LHCN-M2 (cell line): ENCODE data around the gene FADS2. TPM values are rescaled to one million over a fixed set of nuclear protein-coding genes. Genes with fewer than 3 reads are reported as not detected.
"Not testable (repeated sequence)": the region's sequence is repeated elsewhere in the genome, so short reads cannot be mapped to it uniquely, and the experiment has no call there.

Experiments used
- DNase-seq: peaks from one replicate; pipeline ENCODE4 v3.0.0-alpha.2; 2012; ENCODE audit warnings: low read depth
- total RNA-seq: library from RNA; depleted of rRNA; stranded (reverse); fragments of >200 nt; gene quantifications from 2 replicates; pipeline ENCODE4 v1.2.3, GENCODE V29; 2014

FADS2 gene
- total RNA-seq, 1 experiment from 2014 or later, result 45.5 TPM

- no peak for DNase-seq
These were observed 40.7 kb downstream of the FADS2 start for GRCh38 chr11:61868571-61869428.

- DNase-seq, result no peak
These were observed 41.3 kb downstream of the FADS2 start for GRCh38 chr11:61869429-61869707.

- DNase-seq, result no peak
These were observed 41.8 kb downstream of the FADS2 start for GRCh38 chr11:61869708-61870451.

- peak; percentile 37 for DNase-seq
These were observed 42.5 kb downstream of the FADS2 start for GRCh38 chr11:61870541-61871031.

GRCh38 chr11:61871158-61871597 is 43.1 kb downstream of the FADS2 start:
- peak; percentile 74 for DNase-seq

GRCh38 chr11:61872935-61873565 is 45.0 kb downstream of the FADS2 start:
- no peak for DNase-seq

GRCh38 chr11:61873588-61874376 is 45.7 kb downstream of the FADS2 start:
- no peak for DNase-seq

GRCh38 chr11:61874377-61874809 is 46.3 kb downstream of the FADS2 start:
- DNase-seq, result no peak

GRCh38 chr11:61874853-61875252 is 46.8 kb downstream of the FADS2 start:
- DNase-seq, result no peak

GRCh38 chr11:61875698-61876097 is 47.6 kb downstream of the FADS2 start:
- DNase-seq, result no peak

- no peak for DNase-seq
These were observed 51.1 kb downstream of the FADS2 start for GRCh38 chr11:61879152-61879551.

- no peak for DNase-seq
These were observed 51.9 kb downstream of the FADS2 start for GRCh38 chr11:61880031-61880430.

- DNase-seq, result no peak
These were observed 52.4 kb downstream of the FADS2 start for GRCh38 chr11:61880454-61880853.

GRCh38 chr11:61881397-61881796 is 53.3 kb downstream of the FADS2 start:
- DNase-seq, result no peak

- not testable (repeated sequence) for DNase-seq
These were observed 54.2 kb downstream of the FADS2 start for GRCh38 chr11:61882267-61882666.

- DNase-seq, result no peak
These were observed 54.8 kb downstream of the FADS2 start for GRCh38 chr11:61882879-61883278.

GRCh38 chr11:61883327-61883726 is 55.2 kb downstream of the FADS2 start:
- DNase-seq, result no peak

- no peak for DNase-seq
These were observed 55.8 kb downstream of the FADS2 start for GRCh38 chr11:61883947-61884346.

GRCh38 chr11:61885166-61885778 is 57.2 kb downstream of the FADS2 start:
- peak; percentile 68 for DNase-seq

GRCh38 chr11:61885784-61886580 is 57.9 kb downstream of the FADS2 start:
- DNase-seq, result no peak
